SK-N-MC (cell line): ENCODE data around the gene SEPSECS.
A peak's percentile ranks its signal among the peaks of the same experiment; 100 is the strongest.

ENCODE experiments used
- DNase-seq: peaks from one replicate; pipeline ENCODE4 v3.0.0-alpha.2; 2011; ENCODE audit warnings: low read depth, low spot score
- H3K27ac ChIP-seq: fragments of 200-600 bp; sonication (generic); 2 replicates; pipeline ENCODE4 v1.5.1; 2016; ENCODE audit warnings: mixed run types
- H3K36me3 ChIP-seq: fragments of 200-600 bp; sonication (generic); 2 replicates; pipeline ENCODE4 v1.6.1; 2017; ENCODE audit warnings: antibody characterized with exemption, low read length, mixed read lengths; ENCODE audit not compliant: insufficient read depth
- H3K4me3 ChIP-seq: fragments of 200-600 bp; sonication (generic); 2 replicates; pipeline ENCODE4 v1.5.1; 2016
- H3K9ac ChIP-seq: fragments of 200-600 bp; sonication (generic); 2 replicates; pipeline ENCODE4 v1.8.0; 2017; ENCODE audit warnings: mixed run types, mixed read lengths; ENCODE audit not compliant: insufficient read length
- H3K9me3 ChIP-seq: fragments of 200-600 bp; sonication (generic); 2 replicates; pipeline ENCODE4 v1.6.1; 2017; ENCODE audit warnings: low read depth, mild to moderate bottlenecking, antibody characterized with exemption, low read length, moderate library complexity, mixed read lengths
- EZH2 ChIP-seq: fragments of 200-600 bp; sonication (generic); IDR thresholded peaks from one replicate; pipeline ENCODE4 v1.6.1; 2017; ENCODE audit warnings: antibody characterized with exemption
- FOXP2 ChIP-seq: optimal IDR thresholded peaks from 2 replicates; pipeline ENCODE3; 2011; ENCODE audit warnings: mild to moderate bottlenecking, moderate library complexity; ENCODE audit not compliant: insufficient read depth; ENCODE audit errors: extremely low read length, control extremely low read depth
- POLR2AphosphoS5 ChIP-seq: IDR thresholded peaks from 2 replicates; pipeline ENCODE4 v1.6.1; 2012; ENCODE audit warnings: mild to moderate bottlenecking, low read depth, low read length, borderline replicate concordance

The SEPSECS gene

DNA sequence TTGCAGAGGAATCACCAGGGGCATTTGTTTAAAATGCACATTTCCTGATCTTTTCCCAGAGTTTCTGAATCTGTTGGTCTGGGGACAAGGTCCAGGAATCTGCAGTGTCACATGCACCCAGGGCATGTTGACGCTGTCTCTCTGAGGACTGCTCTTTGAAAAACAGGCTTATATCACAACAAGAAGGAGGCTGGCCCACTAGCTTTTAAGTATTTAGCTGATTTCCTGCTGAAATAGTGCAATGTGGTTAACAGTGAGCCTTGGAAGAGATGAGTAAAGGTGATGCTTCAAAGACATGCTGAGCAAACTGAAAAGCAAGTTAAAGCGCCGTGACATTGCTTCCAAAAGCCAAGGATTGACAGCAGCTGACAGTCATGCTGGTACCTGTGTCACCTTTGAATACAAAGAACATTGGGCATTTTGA, 18.6 kb upstream of the SEPSECS start:
- Histone ChIP-seq H3K4me3 (no peak overlapping the region), H3K9ac (no peak overlapping the region)

DNA sequence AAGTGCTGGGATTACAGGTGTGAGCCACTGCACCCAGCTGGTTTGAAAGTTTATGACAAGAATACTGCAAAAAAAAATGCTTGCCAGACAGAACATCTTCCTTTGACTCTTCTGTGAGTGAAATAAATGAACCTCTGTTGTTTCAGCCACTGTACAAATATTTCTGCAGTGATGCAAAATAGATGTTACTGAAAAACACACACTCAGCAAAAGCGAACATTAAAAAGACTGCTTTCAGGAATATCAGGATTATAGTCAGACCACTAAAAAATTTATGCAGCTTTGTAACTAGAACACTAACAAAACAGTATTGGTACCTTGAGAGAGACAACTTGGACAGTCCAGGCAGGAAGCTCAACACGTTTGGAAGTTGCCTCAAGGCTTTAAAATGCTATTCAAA, 16.9 kb upstream of the SEPSECS start:
- no peaks in the 10 kb centered on the region for H3K9me3 ChIP-seq
- no peak overlapping the region for H3K4me3 ChIP-seq
- H3K36me3 ChIP-seq, result no peaks in the 10 kb centered on the region
- no peak overlapping the region for H3K9ac ChIP-seq
- no peak for TF ChIP-seq POLR2AphosphoS5
- no peak for TF ChIP-seq EZH2
- no peak for TF ChIP-seq FOXP2
- H3K27ac ChIP-seq, result no peak overlapping the region
- no peak for DNase-seq

More for the DNA sequence above, 18.6 kb upstream of the SEPSECS start:
- Histone ChIP-seq H3K27ac (no peak overlapping the region), H3K9me3 (no peaks in the 10 kb centered on the region), H3K36me3 (no peaks in the 10 kb centered on the region)
- DNase-seq, result no peak
- TF ChIP-seq FOXP2 (no peak), POLR2AphosphoS5 (no peak), EZH2 (no peak)

DNA sequence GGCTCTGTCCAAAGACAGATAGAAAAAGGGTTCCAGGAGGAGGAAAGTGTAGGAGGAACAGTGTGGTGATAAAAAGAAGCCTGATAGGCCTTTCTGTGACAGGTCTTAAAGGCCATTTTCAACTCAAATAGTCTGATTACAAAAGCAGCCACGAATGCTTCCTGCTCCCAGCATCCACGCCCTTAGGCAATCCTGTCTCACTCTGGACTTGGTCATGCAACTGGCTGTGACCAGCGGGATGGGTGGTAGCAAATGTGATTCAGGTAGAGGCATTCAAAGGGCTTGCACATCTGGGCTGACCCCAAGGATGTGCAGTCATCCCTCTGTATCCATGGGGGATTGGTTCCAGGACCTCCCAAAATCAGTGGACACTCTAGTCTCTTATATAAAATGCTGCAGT, 14.4 kb upstream of the SEPSECS start:
- no peak overlapping the region for H3K4me3 ChIP-seq
- H3K9ac ChIP-seq, result no peak overlapping the region
- TF ChIP-seq EZH2 (no peak), FOXP2 (no peak), POLR2AphosphoS5 (no peak)
- no peak for DNase-seq
- no peaks in the 10 kb centered on the region for H3K36me3 ChIP-seq
- H3K27ac ChIP-seq, result no peak overlapping the region
- no peaks in the 10 kb centered on the region for H3K9me3 ChIP-seq

DNA sequence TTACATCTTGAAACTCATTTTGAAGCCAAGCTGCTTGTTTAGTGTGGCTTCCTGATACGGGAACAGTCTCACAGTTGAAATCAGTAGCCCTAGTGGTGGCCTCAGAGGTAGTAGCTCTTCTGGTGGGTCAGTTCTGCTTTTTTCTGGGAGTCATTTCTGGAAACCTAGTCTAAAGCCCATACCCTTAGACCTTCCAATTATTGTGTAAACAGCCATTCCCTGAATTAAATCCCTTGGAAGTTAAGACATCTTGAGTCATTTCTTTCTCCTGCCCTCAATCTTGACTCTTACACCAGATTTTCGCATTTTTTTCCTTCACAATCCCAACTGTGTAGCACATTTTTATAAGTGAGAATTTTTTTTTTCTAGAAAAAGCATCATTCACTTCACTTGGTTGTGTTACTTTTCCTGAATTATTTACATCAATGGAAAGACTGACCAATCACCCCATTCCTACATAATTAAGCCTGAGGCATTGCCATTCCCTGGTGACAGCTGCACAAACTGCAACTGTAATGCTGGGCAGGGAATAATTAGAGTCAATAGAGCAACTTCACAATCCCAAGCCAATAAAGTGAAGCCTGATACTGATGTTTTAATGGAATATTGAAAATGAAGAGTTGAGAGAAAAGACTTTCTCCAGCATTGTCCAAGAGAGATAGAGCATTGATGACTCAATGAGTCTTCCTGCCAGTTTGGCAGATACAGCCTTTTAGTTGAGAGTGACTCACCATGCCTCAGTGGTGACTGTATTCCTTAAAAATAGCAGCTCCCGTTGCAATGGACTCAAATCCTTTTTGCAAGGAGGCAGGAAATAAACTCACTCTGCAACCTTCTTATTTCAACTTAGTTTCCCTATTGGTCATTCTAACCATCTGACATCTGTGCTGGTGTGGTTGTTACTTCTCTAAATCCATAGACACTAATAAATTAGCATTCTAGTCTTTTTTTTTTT, 13.0 kb upstream of the SEPSECS start:
- Histone ChIP-seq H3K4me3 (no peak overlapping the region), H3K36me3 (no peaks in the 10 kb centered on the region), H3K9ac (no peak overlapping the region), H3K9me3 (no peaks in the 10 kb centered on the region), H3K27ac (no peak overlapping the region)
- DNase-seq, result no peak
- no peak for TF ChIP-seq EZH2

DNA sequence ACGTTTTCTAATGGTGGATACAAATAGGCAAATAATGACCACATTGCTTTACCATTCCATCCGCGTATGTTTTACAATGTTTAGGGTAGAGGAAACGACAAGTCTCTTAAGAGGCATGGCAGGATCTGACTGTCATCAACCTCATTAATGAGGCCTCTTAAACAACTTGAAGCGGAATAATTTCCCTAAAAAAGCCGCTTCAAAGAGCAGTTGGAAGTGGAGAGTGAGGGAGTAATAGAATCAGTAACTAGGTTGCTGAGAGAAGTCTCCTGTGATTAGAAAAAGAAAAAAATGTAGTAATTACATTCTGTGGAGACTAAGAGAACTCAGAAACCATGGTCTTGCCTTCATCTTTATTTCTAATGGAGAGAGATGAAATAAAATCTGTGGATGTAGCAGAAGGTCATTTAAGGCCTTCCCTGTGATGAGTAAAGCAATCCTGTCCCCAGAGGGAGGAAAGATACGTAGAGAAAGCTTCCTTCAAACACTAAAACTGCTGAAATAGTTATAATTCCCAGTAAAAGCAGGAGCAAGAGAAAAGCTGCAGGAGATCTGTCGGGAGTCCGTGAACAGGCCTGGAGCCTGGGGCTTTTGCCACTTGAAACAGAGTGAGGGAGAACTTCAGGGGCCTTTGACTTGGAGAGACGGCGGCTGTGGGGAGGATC, 11.1 kb upstream of the SEPSECS start:
- TF ChIP-seq POLR2AphosphoS5, result no peak
- TF ChIP-seq FOXP2, result no peak
- TF ChIP-seq EZH2, result no peak
- no peaks in the 10 kb centered on the region for H3K9me3 ChIP-seq
- no peak for DNase-seq
- H3K4me3 ChIP-seq, result peak overlapping the region; percentile 40
- no peaks in the 10 kb centered on the region for H3K36me3 ChIP-seq
- peak overlapping the region; percentile 68 for H3K27ac ChIP-seq
- H3K9ac ChIP-seq, result peak overlapping the region; percentile 32

DNA sequence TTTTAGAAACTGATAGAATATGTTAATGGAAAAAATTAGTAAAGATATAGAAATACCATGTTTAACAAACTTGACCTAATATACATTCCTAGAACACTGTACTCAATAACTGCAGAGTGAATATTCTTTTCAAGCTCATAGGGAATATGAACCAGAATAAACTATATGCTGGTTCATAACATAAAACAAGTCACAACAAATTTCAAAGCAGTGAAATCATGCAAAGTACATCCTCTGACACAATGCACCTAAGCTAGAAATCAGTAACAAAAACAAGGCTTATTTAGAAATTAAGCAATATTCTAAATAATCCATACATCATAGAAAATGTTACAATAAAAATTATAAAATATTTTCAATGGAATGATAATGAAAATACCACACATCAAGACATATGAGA, 9.2 kb upstream of the SEPSECS start:
- no peak overlapping the region for H3K9ac ChIP-seq
- no peak for DNase-seq
- H3K36me3 ChIP-seq, result no peaks in the 10 kb centered on the region
- H3K9me3 ChIP-seq, result no peaks in the 10 kb centered on the region
- H3K4me3 ChIP-seq, result no peak overlapping the region
- no peak overlapping the region for H3K27ac ChIP-seq
- TF ChIP-seq FOXP2, result no peak

DNA sequence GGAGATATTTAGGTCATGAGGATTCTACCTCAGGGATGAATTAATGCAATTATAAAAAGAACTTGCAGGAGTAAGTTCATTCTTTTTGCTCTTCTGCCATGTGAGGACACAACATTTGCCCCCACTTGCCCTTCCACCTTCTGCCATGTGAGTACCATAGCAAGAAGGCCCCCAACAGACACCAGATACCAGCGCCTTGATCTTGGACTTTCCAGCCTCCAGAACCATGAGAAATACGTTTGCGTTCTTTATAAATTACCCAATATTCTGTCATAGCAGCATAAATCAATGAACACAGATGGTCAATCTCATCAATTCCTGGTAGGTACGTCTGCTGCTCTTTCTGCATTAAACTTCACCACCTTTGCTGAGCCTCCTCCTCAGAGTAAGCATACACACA, 5.7 kb upstream of the SEPSECS start:
- H3K9ac ChIP-seq, result no peak overlapping the region
- H3K36me3 ChIP-seq, result no peaks in the 10 kb centered on the region
- H3K4me3 ChIP-seq, result no peak overlapping the region
- TF ChIP-seq EZH2 (no peak), FOXP2 (no peak), POLR2AphosphoS5 (no peak)
- no peak overlapping the region for H3K27ac ChIP-seq
- no peaks in the 10 kb centered on the region for H3K9me3 ChIP-seq
- DNase-seq, result no peak

DNA sequence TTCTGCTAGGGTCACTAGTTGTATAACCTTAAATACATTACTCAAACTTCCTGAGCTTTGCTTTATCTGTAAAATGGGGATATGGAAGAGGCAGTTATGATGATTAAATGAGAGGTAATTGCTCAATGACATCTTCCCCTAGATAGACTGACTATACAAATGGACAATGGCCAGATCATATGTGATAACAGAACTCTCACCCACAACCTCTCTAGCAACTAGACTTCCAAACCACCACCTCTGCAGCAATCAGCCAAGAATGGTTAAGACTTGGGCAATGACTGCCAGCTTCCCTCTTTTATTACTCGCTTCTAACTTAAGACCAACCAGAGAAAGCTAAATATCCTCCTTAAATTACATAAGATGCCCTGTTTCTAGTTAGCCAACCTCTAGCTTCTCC, 2.9 kb upstream of the SEPSECS start:
- H3K4me3 ChIP-seq, result no peak overlapping the region
- no peak for DNase-seq
- no peaks in the 10 kb centered on the region for H3K9me3 ChIP-seq
- no peak for TF ChIP-seq FOXP2
- TF ChIP-seq EZH2, result no peak
- TF ChIP-seq POLR2AphosphoS5, result no peak
- H3K27ac ChIP-seq, result no peak overlapping the region
- H3K9ac ChIP-seq, result no peak overlapping the region
- no peaks in the 10 kb centered on the region for H3K36me3 ChIP-seq
